NOMO-1 (cell line): ENCODE data around the gene ZGLP1.

Experiments used
- DNase-seq, 2 experiments: peaks; one replicate each; lab custom pipeline; 2025; ENCODE audit not compliant: unreplicated experiment in 2 of 2; lab: John Stamatoyannopoulos, UW

ZGLP1 gene

DNA sequence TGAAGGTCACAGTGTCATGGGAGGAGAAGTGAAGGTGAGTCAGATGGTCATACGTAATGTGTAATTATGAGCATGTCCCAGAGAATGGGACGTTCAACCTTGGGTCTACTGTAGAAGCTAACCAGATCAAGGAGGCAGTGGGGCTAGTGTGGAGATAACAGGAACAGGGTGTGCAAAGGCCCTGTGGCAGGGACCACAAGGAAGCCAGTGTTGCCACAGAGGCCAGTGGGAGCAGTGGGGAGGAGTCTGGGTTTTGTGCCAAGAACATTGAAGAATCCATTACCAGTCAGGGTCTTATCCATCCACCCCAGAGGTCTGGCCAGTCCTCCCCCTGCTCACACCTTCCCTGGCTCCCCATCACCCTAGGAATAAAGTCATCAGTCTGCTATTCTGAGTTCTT is 54.3 kb downstream of the ZGLP1 start:
- no peak for DNase-seq
